Myocyte (in vitro differentiated cells): ENCODE results near the gene CPXM1. TPM values are rescaled to one million over a fixed set of nuclear protein-coding genes. Genes with fewer than 3 reads are reported as not detected.
"Not testable (repeated sequence)": the region's sequence is repeated elsewhere in the genome, so short reads cannot be mapped to it uniquely, and the experiment has no call there.

Source experiments
- DNase-seq: peaks from one replicate; pipeline ENCODE4 v3.0.0-alpha.2; 2012; ENCODE audit warnings: low read depth
- polyA plus RNA-seq: library from polyadenylated mRNA; unstranded; fragments of >200 nt; gene quantifications from one replicate; pipeline ENCODE4 v1.2.1, GENCODE V29; 2012; ENCODE audit warnings: missing spikeins
- total RNA-seq: library from RNA; depleted of rRNA; stranded (reverse); fragments of >200 nt; gene quantifications from 2 replicates; pipeline ENCODE4 v1.2.3, GENCODE V29; 2014

The CPXM1 gene
- not detected in 2 replicates for total RNA-seq
- polyA plus RNA-seq = not detected

DNA sequence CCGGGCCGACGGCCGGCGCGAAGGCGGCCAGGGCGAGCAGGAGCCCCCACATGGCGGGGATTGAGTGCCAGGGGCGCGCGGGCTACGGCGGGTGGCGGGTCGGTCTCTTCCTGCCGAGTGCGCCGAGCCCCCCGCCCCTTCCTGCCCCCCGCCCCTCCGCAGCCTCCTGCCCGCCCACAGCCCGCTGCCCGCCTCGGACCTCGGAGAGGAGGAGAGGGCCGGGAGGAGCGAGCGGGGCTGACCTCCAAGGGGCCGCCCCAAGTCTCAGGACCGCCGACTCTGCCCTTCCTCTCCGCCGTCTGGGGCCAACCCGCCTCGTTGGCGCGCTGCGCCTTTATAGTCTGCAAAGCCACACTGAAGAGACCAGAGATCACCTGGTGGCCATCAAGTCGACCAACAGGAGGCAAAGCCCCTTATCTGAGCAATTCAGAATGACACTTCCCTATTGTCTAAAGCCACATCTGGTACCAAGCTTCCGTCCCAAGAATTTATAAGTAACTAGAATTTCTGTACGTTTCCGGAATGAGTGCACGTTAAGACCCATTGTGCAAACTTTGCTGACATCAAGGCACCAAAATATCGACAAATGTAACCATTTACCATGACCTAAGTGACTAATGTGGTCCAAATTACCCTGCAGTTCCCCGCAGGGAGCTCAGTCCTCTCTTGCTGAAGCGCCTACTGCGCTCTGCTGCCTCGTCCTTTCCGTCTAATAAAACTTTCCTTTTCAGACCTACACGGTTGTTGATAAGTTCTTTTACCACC is at the start of gene CPXM1:
Gene CPXM1 (minus strand): TSS at position 107 of the 765 bp plus-strand sequence. CDS start 55 bp downstream, at position 52.
- DNase-seq = no peak

DNA sequence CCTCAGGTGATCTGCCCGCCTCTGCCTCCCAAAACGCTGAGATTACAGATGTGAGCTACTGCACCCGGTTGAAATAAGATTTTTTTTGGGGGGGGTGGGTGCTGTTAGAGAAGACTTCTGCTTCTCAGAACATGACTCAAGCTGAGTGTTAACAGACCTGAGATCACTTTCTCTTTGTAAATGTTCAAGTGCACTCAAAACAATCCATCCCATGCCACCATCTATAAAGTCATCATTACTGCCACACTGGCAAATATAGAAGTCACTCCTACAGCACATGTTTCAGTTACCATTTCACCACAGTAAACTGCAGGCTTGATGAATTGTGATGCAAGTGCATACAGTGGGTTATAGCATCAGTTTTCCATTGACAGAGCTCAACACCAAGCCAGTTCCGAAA is 49.1 kb upstream of the CPXM1 start:
- DNase-seq = no peak

DNA sequence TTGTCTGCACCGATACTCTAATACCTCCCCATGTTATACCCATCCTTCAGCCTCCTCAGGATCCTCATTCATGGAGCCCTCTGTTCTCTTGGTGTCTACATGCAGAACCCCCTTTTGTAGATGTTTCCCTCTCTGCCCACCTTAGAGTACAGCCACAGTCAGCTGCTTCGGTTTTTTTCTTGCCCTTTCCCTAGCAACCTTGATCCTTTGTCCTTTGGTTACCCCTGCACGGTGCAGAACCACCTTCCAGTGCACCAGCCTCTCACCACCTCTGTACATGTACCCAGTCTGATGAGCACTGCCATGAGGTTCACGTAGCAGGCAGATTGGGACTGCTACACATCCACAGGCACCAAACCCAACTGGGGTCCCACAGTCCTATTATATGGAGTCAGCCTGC is 47.4 kb upstream of the CPXM1 start:
- DNase-seq = no peak

DNA sequence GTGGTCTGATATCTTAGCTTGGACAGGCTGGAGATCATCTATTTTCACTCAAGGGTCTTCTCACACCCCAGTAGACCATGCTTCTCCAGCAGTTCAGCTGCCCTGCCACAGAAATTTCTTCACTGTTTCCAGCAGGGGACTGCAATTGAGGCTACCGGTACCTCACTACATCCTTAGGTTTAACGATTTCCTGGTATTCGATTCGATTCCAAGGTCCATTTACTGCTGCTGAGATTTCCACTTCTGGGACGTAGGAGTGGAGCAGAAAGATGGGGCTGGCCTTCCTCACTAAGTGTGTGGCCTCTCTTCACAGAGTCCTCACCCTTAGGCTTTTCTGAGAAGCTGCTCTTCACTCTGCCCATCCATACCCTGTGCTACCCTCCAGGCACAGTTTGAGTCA is 46.3 kb upstream of the CPXM1 start:
- no peak for DNase-seq

DNA sequence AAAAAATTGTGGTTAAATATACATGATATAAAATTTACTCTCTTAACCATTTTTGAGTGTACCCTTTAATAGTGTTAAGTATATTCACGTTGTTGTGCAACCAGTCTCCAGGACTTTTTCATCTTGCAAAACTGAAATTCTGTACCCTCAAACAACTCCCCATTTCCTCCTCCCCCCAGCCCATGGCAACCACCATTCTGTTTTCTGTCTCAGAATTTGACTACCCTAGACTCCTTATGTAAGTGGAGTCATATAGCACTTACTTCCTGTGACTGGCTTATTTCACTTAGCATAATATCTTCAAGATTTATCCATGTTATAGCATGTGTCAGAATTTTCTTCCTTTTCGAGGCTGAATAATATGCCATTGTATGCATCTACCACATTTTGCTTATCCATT is 45.2 kb upstream of the CPXM1 start:
- no peak for DNase-seq

DNA sequence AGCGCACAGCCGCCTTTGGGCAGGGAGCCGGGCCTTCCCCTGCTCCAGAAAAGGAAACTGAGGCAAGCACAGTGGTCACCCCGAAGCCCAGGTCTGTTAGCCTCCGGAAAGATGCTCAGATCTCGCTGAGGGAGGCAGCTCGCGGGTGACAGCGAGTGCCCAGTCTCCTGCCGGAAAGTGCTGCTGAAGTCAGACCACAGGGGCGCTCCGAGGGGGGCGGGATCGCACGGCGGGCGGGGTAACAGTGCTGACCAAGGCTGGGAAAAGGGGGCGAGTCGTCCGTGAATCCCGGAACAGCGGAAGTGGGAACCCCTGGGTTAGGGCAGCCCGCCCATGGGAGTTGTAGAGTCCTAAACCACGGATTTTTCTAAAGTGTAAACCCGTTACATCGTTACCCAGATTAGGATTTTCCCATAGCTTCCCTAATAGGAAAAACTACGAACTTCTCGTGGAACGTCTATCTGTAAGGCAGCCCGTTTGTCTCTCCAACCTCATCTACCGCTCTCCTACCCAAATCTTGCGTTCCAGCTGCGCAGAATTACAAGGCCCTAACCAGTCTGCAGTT is 40.6 kb upstream of the CPXM1 start:
- DNase-seq = peak; percentile 61

DNA sequence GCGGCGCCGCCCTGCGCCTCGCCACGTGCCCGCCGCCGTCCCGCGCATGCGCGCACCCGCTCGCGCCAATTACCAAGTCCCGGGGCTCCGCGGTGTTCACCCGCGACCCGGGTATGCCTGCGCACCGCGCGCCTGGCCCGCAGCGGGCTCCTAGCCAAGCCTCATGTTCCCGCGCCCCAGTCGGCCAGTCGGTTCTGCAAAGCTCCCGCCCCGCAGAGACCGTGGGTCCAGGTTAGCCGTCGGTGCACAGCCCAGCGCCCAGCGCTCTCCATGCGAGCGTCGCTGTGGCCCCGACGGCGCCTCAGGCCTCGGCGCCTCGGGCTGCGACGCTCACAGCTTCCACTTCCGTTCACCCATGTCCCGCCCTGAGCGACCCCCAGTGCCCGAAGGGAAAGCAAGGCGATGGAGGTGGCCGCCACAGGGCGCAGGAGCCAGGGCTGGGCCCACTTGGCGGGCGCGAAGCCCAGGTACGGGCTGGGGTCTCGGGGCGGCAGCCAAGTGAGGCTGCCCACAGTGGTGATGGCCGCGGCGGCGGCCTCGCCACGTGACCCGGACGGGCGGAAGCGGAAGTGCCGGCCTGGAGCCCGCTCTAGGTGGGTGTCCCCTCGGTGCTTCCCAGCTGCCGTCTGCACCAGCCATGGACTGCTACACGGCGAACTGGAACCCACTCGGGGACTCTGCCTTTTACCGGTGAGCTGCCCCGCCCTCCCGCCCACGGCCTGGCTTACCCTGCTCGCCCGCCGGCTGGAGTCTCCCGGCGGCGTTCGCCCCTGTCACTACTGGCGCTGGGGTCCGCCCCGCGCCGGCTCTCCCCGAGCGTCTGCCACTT is 39.9 kb upstream of the CPXM1 start, which contains the start of the genes PCED1A and VPS16:
Gene PCED1A (minus strand): TSS at position 518 of the 829 bp plus-strand sequence. CDS start 743 bp downstream, outside the sequence.
Gene VPS16 (plus strand): TSS at position 608 of the 829 bp plus-strand sequence. CDS start 30 bp downstream, at position 638.
- DNase-seq = peak; percentile 85

DNA sequence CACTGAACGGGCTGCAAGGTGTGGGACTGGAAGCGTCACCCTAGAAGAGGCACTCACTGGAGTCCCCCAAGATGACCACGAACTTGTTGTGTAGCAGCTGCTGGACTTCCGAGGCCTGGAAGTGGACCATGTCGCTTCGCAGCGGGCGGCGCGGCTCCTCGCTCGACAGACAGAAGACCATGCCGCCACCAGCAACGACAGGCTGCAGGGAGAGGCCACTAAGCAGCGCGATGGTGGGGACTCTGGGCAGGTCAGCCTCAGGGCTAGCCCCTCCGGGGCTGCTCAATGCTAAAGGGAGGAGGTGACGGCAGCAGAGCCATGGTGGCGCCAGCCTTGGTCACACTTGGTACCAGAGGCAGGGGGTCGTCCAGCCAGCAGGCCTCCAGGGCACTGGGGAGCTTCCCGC is 39.3 kb upstream of the CPXM1 start:
- no peak for DNase-seq

DNA sequence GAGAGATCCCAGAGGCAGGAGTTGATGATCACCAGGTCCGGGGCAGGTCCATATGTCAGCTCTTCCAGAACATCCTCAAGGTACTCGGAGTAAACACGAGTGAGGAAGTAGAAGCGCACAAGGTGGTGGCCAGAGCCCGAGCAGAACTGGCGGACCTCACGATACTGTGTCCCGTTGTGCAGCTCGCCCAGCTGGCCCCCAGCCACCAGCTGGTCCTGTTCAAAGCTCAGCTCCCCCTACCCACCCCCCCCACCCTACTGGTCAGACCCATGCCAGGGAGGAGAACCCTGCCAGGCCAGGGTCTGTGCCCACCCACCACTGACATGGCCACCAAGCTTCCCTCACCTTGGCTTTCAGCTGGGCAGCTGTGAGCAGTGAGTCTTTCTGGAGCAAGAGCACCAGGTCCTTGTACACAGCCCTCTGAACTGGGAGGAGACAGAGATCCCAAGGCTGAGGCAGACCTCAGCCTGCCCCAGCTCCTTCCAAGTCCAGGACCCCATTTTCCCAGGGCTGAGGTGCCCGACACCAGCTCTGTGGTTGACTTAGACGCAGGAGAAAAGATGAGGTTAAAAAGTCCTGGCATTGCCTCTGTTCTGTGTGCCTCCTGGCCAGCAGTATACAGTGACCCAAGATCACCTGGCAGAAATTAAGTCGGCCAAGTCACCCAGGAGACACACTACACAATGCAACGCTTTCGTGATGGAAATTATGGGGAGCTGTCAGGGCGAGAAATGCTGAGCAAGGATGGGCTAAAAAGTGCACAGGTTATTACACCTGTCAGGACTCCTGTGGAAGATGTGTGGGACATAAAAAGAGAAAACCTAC is 38.6 kb upstream of the CPXM1 start:
- no peak for DNase-seq

DNA sequence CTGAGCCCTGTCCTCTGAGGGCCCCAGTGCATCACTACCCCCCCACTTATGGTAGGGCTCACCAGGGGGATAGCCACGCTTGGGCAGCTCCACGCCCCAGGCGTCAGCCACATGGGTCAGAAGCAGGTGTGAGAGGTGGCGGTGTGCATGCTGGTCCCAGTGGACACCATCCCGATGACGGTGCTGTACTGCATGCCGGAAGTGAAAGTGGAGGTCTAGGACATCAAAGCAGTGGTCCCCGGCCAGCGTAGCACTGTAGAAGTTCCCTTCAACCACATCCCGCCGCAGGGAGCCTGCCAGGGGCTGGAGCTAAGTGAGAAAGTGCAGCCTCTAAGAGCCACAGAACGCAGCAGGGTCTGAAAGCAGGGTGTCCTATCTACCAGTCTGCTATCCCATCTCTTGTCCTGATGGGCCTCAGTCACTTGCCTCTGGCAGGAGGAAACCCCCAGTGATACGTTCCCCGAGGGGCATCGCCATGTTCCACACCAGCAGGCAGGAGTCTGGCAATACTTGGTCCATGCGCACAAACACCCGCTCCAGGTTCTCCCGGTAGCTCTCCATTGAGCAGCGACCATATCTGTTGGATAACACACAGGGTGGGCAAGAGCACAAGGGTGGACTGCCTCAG is 37.9 kb upstream of the CPXM1 start:
- DNase-seq = no peak

DNA sequence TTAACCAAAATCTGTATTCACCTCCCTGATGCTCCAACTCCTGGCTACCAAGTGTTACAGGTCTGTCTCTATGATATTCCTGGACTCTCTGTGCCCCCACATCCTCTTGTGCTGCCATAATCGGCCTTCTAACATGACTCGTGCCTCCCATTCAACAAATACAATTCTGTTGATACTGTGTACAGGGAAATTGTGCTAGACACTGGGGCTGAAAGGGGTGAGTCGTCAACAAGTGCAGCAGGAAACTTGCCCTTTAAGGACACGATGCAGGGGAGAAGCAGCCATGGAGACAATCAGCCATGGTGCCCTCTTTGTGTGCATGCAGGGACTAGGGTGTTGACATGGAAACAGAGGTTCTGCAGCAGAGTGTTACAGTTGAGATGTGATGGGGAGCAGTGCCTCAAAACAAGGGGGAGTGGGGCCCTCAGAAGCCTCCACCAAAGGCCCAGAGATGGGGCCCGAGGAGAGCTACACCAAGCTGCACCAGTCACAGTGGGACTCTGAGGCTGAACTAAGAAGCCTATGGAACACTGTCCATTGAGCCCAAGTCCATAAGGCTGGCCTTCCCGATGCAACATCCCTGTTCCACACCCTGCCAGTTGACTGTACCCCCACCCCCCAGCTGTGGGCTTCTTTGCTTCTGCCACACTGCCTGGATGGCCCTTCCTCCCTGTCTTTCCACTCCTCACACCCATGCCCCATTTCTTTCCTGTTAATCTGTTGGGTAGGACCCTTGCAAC is 37.0 kb upstream of the CPXM1 start:
- no peak for DNase-seq

DNA sequence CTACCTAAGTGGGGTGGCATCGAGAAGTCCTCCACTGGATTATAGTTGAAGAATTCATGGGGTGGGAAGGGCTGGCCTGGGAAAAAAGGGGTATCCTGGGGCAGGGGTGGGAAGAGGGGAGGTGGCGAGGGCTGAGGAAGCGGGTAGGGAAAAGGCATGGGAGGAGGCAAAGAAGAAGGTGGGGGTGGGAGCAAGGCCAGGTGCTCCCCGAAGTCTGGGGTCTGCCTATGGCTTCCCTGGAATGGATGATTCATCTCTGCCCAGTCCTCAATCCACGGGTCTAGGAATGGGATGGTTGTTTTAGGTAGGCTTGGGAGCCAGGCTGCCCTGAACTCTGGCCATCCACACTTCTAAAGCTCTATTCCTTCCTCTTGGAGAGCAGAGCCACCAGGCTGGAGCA is 35.6 kb upstream of the CPXM1 start:
- DNase-seq = no peak

DNA sequence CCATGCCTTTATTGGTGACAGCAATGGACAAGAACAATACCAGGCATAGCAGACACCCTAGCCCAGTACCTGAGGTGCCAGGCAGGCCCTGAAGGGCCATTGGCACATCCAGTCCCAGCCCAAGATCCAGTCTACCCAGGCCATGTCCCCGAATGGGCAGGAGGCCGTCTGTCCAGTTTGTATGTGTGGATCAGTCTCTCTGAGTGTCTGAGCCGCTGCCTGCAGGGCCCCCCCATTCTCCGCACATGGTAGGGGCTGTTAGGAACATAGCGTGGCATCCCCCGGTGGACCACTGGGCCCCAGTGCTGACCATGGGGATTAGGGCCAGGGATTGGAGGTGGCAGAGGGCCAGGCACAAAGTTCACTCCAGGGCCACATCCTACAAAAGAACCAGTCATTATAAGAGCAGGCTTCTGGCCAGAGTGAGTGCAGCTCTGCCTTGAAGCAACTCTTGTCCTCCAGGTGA is 34.9 kb upstream of the CPXM1 start:
- DNase-seq = no peak

DNA sequence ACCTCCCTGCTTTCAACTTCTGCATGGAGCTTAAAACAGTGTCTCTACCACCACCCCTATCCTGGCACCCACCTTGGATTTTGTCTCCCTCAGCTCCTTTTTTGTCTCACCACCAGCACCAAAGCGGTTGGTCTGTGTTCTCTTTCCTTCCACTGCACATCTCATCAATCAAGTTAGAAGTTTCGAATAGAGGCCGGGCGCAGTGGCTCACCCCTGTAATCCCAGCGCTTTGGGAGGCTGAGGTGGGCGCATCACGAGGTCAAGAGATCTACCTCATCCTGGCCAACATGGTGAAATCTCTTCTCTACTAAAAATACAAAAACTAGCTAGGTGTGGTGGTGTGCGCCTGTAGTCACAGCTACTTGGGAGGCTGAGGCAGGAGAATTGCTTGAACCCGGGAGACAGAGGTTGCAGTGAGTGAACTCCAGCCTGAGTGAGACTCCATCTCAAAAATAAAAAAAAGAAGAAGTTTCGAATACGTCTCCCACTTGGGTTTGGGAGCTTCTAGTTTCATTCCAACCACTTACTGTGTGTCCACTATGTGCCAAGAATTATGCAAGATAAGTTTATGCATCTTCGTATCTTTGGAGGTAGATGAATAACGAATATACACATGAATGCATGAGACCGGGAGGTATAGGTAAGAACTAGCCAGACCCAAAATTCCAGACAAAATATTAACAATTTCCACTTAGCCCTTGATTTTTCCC is 34.1 kb upstream of the CPXM1 start:
- no peak for DNase-seq

DNA sequence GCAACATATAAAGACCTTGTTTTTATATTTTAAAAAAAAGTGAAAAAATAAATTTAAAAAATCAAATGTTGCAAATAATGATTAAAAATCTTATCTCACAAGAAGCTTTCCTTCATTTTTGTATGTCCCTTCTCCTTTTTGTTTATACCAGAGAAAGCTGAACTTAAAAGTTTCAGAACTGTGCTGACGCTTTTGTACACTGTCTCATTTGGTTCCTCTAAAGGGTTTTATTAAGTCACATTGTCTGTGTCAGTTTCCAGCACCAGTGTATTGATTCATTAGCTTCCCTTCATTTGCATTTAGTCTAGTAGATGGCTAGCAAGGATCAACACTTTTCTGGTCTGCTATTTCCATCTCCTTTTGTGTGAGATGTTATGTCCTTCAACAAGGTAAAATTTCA is 33.3 kb upstream of the CPXM1 start:
- no peak for DNase-seq

DNA sequence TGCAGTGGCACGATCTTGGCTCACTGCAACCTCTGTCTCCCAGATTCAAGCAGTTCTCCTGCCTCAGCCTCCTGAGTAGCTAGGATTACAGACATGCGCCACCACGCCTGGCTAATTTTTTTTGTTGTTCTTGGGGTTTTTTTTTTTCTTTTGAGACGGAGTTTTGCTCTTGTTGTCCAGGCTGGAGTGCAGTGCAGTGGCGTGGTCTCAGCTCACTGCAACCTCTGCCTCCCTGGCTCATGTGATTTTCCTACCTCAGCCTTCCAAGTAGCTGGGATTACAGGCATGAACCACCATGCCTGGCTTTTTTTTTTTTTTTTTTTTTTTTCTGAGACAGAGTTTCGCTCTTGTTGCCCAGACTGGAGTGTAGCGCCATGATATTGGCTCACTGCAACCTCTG is 30.8 kb upstream of the CPXM1 start:
- not testable (repeated sequence) for DNase-seq

DNA sequence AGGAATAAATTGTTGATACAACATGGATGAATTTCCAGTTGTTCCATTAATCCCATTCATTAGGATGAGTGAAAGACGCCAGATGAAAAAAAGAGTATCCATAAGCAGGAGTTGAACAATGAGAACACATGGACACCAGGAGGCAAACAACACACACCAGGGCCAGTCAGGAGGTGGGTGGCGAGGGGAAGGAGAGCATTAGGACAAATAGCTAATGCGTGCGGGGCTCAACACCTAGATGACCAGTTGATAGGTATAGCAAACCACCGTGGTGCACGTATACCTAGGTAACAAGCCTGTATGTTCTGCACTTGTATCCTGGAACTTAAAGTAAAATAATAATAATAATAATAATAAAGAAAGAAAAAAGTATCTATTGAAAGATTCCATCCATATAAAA is 28.9 kb upstream of the CPXM1 start:
- DNase-seq = no peak

DNA sequence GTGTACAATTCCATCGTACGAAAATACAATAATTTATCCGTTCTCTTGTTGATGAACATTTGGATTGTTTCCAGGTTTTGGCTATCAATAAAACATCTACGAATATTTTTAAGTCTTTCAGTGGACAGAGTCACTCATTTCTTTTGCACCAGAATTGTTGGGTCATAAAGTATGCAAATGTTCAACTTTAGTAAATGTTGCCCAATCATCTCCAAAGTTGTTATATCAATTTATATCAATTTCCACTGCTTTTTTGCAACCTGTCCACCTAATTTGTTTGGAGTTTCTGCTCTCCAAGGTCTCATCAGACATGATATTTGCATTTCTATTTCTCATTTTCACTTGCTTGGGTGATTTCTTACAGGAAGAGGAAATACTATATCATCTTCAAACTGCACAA is 26.2 kb upstream of the CPXM1 start:
- no peak for DNase-seq

DNA sequence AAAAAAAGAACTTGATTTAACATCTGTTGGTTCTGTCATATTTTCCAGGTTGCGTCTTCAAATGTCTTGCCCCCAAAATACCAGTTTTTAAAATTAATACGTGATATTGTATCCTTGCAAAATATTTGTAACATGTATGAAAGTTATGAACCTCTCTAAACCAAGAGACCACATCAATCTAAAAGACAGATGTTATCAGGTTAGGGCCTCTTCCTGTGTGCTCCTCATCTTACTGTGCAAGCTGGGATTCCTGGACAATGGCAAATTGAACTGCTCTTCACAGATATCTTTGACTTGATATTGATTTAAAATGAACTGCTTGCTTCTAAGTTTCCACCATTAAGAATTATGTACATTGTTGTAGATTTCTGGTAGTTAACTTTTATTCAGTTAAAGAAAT is 25.3 kb upstream of the CPXM1 start:
- DNase-seq = no peak
